Activated CD4-positive, alpha-beta T cell treated with anti-CD3 and anti-CD28 coated beads, Interleukin-2, amount 10 ng/mL, durations not matched to agents 24 days and 14 days (primary cell): Measurements from ENCODE around the gene CYP2A13. TPM values are rescaled to one million over a fixed set of nuclear protein-coding genes. Genes with fewer than 3 reads are reported as not detected.
"Not testable (repeated sequence)": the region's sequence is repeated elsewhere in the genome, so short reads cannot be mapped to it uniquely, and the experiment has no call there.

Experiments used
- DNase-seq: peaks from one replicate; pipeline ENCODE4 v3.0.0; 2022
- H3K27ac Mint-ChIP-seq: one replicate; pipeline ENCODE4 v1.8.0; 2022; ENCODE audit warnings: mild to moderate bottlenecking, mixed read lengths
- H3K27me3 Mint-ChIP-seq: one replicate; pipeline ENCODE4 v1.8.0; 2022; ENCODE audit warnings: mixed read lengths
- H3K36me3 Mint-ChIP-seq: one replicate; pipeline ENCODE4 v1.8.0; 2022; ENCODE audit warnings: low read depth, mild to moderate bottlenecking, mixed read lengths
- H3K4me1 Mint-ChIP-seq: one replicate; pipeline ENCODE4 v1.8.0; 2021; ENCODE audit warnings: mixed read lengths
- H3K4me3 Mint-ChIP-seq: one replicate; pipeline ENCODE4 v1.8.0; 2022; ENCODE audit warnings: mild to moderate bottlenecking, moderate library complexity, mixed read lengths
- H3K9me3 Mint-ChIP-seq: one replicate; pipeline ENCODE4 v1.8.0; 2021; ENCODE audit warnings: mixed read lengths
- intact Hi-C: fragments of 100-400 bp; cut with micrococcal nuclease; formaldehyde crosslinking; loops from one replicate; pipeline ENCODE4 v1.15.1; 2023
- total RNA-seq: library from RNA; stranded (reverse); gene quantifications from 2 replicates; pipeline ENCODE4 v1.2.3, GENCODE V29; 2022

Gene CYP2A13
- total RNA-seq, 1 donor from 2014 or later: not detected

DNA sequence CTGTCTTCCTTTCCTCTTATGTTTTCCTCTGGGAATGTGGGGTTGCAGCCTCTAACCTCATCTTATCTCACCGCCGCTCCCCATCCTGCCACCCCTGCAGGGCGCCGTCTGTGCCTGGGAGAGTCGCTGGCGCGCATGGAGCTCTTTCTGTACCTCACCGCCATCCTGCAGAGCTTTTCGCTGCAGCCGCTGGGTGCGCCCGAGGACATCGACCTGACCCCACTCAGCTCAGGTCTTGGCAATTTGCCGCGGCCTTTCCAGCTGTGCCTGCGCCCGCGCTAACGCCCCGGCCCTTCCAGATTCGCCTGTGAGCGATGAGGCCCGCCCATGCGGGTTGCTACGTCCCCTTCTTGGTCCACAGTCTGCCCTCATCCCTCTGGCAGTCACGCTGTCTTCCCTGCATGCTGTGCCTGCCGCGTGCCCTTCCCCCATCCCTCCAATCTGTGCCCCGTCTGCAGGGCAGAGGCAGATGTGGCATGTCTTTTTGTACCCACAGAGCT, 39.6 kb downstream of the CYP2A13 start:
- peak overlapping the region; percentile 68 for H3K4me3 Mint-ChIP-seq
- DNase-seq: peak; percentile 87
- peaks cover 19% of the 10 kb centered on the region for H3K4me1 Mint-ChIP-seq
- intact Hi-C loops: loop anchor here (2.0 kb wide), 1 partner anchor 181 kb away; no protein-coding TSS in a partner anchor
- not testable (repeated sequence) for H3K27ac Mint-ChIP-seq, H3K9me3 Mint-ChIP-seq, H3K36me3 Mint-ChIP-seq
- peaks cover 28% of the 10 kb centered on the region for H3K27me3 Mint-ChIP-seq

DNA sequence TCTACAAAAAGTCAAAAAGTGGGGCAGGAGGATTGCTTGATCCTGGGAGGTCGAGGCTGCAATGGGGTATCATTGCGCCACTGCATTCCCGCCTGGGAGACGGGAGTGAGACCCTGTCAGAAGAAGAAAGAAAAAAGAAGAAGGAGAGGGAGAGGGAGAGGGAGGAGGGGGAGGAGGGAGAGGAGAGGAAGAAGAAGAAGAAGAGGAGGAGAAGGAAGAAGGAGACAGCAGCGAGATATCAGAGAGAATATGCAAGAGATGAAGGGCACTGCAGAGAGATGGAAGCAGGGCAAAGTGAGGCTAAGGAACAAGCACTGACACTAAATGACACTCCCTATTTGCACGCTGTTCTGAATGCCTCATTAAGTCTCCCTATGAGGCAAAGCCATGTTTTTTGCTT, 40.4 kb downstream of the CYP2A13 start:
- Mint-ChIP-seq H3K4me3 (no peak overlapping the region), H3K36me3 (no peaks in the 10 kb centered on the region), H3K27me3 (peaks cover 34% of the 10 kb centered on the region), H3K27ac (no peak overlapping the region), H3K4me1 (peaks cover 19% of the 10 kb centered on the region), H3K9me3 (no peaks in the 10 kb centered on the region)
- DNase-seq: no peak
- intact Hi-C loops: no loop called here

DNA sequence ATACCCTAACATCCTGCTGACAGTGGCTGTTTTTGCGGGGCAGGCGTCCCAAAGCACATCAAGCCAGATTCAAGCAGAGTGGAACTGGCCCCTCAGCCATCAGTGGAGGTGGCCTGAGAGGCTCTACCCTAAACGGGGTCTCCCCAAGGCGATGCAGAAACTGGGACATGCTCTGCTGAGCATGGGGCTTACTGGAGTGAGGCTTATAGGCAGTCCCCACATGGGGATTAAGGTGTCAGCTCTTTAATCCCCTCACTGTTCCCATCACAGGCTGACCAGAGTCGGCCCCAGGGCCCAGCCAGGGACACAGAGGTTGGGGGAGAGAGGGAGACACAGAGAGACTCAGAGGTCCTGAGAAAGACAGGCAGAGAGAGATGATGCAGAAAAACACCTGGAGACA, 42.9 kb downstream of the CYP2A13 start:
- H3K27me3 Mint-ChIP-seq: peaks cover 43% of the 10 kb centered on the region
- H3K27ac Mint-ChIP-seq: no peak overlapping the region
- no peaks in the 10 kb centered on the region for H3K9me3 Mint-ChIP-seq
- no peaks in the 10 kb centered on the region for H3K36me3 Mint-ChIP-seq
- H3K4me3 Mint-ChIP-seq: no peak overlapping the region
- intact Hi-C loops: no loop called here
- DNase-seq: no peak
- H3K4me1 Mint-ChIP-seq: peaks cover 22% of the 10 kb centered on the region

DNA sequence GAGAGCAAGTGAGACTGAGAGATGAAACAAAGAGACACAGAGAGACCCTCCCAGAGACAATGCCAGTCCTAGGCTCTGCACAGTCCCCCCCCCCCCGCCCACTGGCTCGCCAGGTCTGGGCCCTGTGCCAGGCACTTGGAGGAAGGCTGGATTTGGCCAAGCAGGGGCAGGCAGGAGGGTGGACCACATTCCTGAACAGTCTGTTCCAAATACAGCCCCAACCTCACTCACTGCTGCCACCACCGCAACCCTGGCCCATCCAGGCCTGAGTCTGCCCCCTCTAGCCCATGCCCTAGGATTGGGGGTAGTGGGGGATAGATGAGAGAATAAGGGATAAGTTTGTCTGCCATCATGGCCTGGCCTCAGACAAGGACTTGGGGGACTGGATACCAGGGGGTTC, 45.0 kb downstream of the CYP2A13 start:
- intact Hi-C loops: no loop called here
- no peak overlapping the region for H3K4me3 Mint-ChIP-seq
- H3K27me3 Mint-ChIP-seq: peaks cover 44% of the 10 kb centered on the region
- no peak for DNase-seq
- no peaks in the 10 kb centered on the region for H3K9me3 Mint-ChIP-seq
- no peaks in the 10 kb centered on the region for H3K36me3 Mint-ChIP-seq
- no peak overlapping the region for H3K27ac Mint-ChIP-seq
- peaks cover 11% of the 10 kb centered on the region for H3K4me1 Mint-ChIP-seq

DNA sequence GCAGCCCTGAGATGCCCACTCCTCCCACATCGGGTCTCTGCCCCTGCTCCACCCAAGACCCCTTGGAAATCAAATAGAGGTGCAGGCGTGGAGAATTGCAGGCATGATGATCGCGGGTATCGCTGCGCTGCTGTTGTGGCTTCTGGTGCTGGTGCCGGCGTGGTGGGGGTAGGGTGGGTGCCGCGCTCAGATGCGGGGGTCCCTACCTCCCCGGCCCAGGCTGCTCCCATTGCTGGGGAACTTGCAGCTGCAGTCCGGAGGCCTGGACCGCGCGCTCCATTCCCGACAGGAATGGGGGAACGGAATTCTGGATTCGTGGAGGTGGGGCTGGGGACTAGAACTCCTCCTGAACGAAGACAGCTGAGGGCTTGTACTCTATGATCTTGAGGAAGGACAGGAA, 46.4 kb downstream of the CYP2A13 start:
- H3K36me3 Mint-ChIP-seq: no peaks in the 10 kb centered on the region
- H3K27ac Mint-ChIP-seq: peak overlapping the region; percentile 63
- DNase-seq: no peak
- peaks cover 10% of the 10 kb centered on the region for H3K4me1 Mint-ChIP-seq
- H3K9me3 Mint-ChIP-seq: no peaks in the 10 kb centered on the region
- intact Hi-C loops: no loop called here
- peaks cover 40% of the 10 kb centered on the region for H3K27me3 Mint-ChIP-seq
- H3K4me3 Mint-ChIP-seq: peak overlapping the region; percentile 89

DNA sequence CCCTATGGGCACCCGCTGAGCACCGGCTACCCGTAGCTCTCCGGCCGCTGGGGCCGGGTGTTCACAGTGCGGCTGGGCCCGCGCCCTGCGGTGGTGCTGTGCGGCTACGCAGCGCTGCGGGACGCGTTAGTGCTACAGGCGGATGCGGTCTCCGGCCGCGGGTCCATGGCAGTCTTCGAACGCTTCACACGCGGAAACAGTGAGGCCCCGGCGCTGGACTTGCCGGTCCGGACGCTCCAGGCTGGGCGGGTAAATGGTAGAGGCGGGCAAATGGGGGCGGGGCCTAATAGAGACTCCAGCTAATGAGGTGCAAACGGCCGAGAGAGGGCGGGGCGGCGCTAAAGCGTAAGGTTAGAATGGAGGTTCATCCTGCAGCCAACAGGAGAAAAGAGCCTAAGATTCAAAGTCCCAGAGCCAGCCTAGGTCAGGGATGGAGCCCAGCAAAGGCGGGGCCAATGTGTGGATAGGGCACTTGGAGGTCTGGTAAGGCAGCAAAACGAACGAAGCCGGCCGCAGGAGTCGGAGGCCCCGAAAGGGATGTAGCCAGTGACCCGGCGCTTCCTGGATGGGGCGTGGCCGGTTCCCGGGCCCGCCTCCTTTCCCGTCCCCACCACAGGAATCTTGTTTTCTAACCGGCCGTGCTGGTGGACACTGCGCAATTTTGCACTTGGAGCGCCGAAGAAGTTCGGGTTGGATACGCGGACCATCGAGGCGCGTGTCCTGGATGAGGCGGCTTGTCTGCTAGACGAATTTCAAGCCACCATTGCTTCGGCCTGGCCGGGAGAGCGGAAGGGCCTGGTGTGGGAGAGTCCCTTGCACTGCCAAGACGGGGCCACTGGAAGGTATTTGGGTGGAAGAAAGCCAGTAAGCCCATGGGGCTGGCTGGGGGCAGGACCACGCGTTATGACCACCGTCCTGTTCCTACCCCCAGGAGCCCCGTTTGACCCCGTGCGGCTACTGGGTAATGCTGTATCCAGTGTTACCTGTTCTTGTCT, 47.4 kb downstream of the CYP2A13 start:
- intact Hi-C loops, H3K36me3 Mint-ChIP-seq, H3K9me3 Mint-ChIP-seq: not testable (repeated sequence)
- DNase-seq: peak; percentile 79
- Mint-ChIP-seq H3K4me3 (peak overlapping the region; percentile 89), H3K27ac (peak overlapping the region; percentile 78), H3K27me3 (peaks cover 39% of the 10 kb centered on the region), H3K4me1 (peaks cover 10% of the 10 kb centered on the region)

DNA sequence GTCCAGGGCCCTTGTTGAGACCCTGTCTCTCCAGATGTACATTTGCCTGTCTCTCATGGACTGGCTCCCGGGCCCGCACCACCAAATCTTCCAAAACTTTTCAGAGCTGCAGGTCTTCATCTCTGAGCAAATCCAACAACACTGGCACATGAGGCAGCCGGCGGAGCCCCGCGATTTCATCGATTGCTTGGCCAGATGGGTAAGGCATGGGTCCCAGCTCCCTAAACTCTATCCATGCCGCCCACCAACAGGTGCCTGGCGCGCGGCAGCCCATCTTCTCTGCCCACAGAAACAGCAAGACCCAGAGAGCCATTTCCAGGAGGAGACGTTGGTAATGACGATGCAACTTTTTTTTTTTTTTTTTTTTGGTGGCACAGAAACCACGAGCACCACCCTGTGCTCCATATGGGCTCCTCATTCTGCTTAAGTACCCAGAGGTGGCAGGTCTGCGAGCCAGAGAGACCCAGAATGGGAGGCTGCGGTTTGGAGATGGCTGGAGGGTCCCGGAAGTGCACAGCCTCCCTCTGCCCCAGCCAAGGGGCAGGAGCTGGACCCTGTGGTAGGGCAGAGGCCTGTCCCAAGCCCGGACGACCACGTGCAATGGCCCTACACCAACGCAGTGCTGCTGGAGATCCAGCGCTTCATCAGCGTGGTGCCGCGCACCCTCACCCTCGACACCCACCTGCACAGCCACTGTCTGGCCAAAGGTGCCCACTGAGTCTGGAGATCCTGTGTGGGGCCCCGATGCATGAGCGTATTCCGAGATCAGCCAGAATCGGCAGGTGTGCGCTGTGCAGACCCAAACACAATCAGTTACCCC, 48.6 kb downstream of the CYP2A13 start:
- intact Hi-C loops: no loop called here
- Mint-ChIP-seq H3K27me3 (peaks cover 30% of the 10 kb centered on the region), H3K4me1 (peaks cover 10% of the 10 kb centered on the region), H3K27ac (no peak overlapping the region), H3K4me3 (peak overlapping the region; percentile 66), H3K36me3 (no peaks in the 10 kb centered on the region), H3K9me3 (no peaks in the 10 kb centered on the region)
- no peak for DNase-seq

DNA sequence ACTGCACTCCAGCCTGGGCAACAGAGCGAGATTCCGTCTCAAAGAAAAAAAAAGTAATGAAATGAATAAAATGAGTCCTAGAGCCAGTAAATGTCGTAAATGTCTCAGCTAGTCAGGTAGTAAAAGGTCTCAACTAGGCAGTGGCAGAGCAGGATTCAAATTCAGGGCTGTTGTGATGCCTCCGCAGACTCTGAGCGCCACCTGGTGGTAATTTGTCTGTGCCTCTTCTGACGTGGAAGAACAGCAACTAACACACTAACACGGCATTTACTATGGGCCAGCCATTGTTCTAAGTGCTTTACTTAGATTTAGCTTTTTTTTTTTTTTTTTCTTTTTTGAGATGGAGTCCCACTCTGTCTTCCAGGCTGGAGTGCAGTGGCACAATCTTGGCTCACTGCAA, 56.2 kb downstream of the CYP2A13 start:
- no peaks in the 10 kb centered on the region for H3K36me3 Mint-ChIP-seq
- no peak overlapping the region for H3K4me3 Mint-ChIP-seq
- H3K27me3 Mint-ChIP-seq: peaks cover 21% of the 10 kb centered on the region
- intact Hi-C loops: loop anchor here (1.0 kb wide), 3 partner anchors 18 to 482 kb away; no protein-coding TSS in a partner anchor
- H3K9me3 Mint-ChIP-seq: no peaks in the 10 kb centered on the region
- peak; percentile 96 for DNase-seq
- H3K27ac Mint-ChIP-seq: no peak overlapping the region
- no peaks in the 10 kb centered on the region for H3K4me1 Mint-ChIP-seq

Other genes with a start within 250 kb of the CYP2A13 start
- not detected in 2 replicates for gene CYP2A6, start 238.0 kb upstream of the CYP2A13 start, total RNA-seq
- not detected in 2 replicates for gene CYP2A7, start 206.2 kb upstream of the CYP2A13 start, total RNA-seq
- gene CYP2B6, start 97.2 kb upstream of the CYP2A13 start, total RNA-seq: not detected in 2 replicates
- not detected in 2 replicates for gene CYP2F1, start 26.0 kb downstream of the CYP2A13 start, total RNA-seq
- gene CYP2S1, start 104.8 kb downstream of the CYP2A13 start, total RNA-seq: 0.70 and 1.0 TPM in 2 replicates
- 0.19 and 0.70 TPM in 2 replicates for gene AXL, start 130.8 kb downstream of the CYP2A13 start, total RNA-seq
- gene HNRNPUL1, start 175.9 kb downstream of the CYP2A13 start, total RNA-seq: 256 and 258 TPM in 2 replicates
- gene CCDC97, start 221.7 kb downstream of the CYP2A13 start, total RNA-seq: 30.4 and 30.7 TPM in 2 replicates